HFF-Myc (cell line): ENCODE data around the gene AP2A2.

Source experiments
- DNase-seq: peaks from one replicate; pipeline ENCODE4 v3.0.0-alpha.2; 2011; ENCODE audit warnings: low read depth; ENCODE audit errors: extremely low read depth
- H3K4me3 ChIP-seq: replicated peaks from 2 replicates; pipeline ENCODE4 v1.5.1; 2011; ENCODE audit warnings: low read depth, mild to moderate bottlenecking, control low read depth, low read length
- CTCF ChIP-seq: IDR thresholded peaks from 2 replicates; pipeline ENCODE4 v1.5.1; 2012; ENCODE audit warnings: mild to moderate bottlenecking, low read depth, low read length, control low read depth; ENCODE audit errors: missing control alignments

AP2A2 gene

GRCh38 chr11:965206-965775 is 39.6 kb downstream of the AP2A2 start:
- no peak for DNase-seq
- H3K4me3 ChIP-seq: no peak overlapping the region
- TF ChIP-seq CTCF: no peak

- TF ChIP-seq CTCF: no peak
- no peak for DNase-seq
- no peak overlapping the region for H3K4me3 ChIP-seq
These were observed 42.5 kb downstream of the AP2A2 start for GRCh38 chr11:967995-968751.

GRCh38 chr11:968822-969221 is 43.2 kb downstream of the AP2A2 start:
- TF ChIP-seq CTCF: no peak
- H3K4me3 ChIP-seq: no peak overlapping the region
- no peak for DNase-seq

GRCh38 chr11:969651-970205 is 44.1 kb downstream of the AP2A2 start:
- no peak for TF ChIP-seq CTCF
- no peak for DNase-seq

GRCh38 chr11:970319-970871 is 44.7 kb downstream of the AP2A2 start:
- DNase-seq: no peak
- no peak overlapping the region for H3K4me3 ChIP-seq
- TF ChIP-seq CTCF: no peak

More at GRCh38 chr11:969651-970205, 44.1 kb downstream of the AP2A2 start:
- H3K4me3 ChIP-seq: no peak overlapping the region

GRCh38 chr11:971092-971690 is 45.5 kb downstream of the AP2A2 start:
- TF ChIP-seq CTCF: no peak
- no peak for DNase-seq
- H3K4me3 ChIP-seq: no peak overlapping the region
